ENCODE results near the gene NCAN. TPM values are rescaled to one million over a fixed set of nuclear protein-coding genes. Genes with fewer than 3 reads are reported as not detected.

The NCAN gene
- total RNA-seq, 6 experiments from 2014 or later = 0.04 to 0.07 (median 0.06) TPM; not detected in 2

DNA sequence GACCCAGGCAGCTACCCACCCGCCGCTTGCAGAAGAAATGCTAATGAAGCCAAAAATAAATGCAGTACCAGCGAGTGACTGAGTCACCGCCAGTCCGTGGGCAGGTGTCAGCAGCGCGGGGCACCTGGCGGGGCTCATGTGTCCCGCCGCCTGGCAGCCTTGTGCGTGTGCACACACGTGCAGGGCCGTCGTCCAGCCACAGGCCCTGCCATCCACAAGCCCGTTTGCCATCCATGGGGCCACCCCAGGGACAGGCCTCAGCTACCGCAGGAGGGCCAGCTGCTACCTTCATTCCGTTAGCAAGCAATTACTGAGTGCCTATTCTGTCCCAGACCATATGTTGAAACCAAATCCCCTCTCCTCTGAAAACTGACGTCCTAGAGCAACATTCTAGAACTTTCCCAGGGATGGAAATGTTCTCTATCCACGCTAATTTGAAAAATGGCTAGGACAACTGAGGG is 20.5 kb downstream of the NCAN start:
- peaks cover 0 to 10% (median 3%) of the 10 kb centered on the region in 4 donors for H3K4me1 ChIP-seq
- intact Hi-C loops (cut with DNase I) = no loop called here
- no peak for ATAC-seq
- no peak for DNase-seq
- no peaks in the 10 kb centered on the region for H3K36me3 ChIP-seq
- H3K4me3 ChIP-seq = no peak overlapping the region
- TF ChIP-seq POLR2A (IDR thresholded peaks at IDR 0.05) = no peak
- TF ChIP-seq, protein P1, sequence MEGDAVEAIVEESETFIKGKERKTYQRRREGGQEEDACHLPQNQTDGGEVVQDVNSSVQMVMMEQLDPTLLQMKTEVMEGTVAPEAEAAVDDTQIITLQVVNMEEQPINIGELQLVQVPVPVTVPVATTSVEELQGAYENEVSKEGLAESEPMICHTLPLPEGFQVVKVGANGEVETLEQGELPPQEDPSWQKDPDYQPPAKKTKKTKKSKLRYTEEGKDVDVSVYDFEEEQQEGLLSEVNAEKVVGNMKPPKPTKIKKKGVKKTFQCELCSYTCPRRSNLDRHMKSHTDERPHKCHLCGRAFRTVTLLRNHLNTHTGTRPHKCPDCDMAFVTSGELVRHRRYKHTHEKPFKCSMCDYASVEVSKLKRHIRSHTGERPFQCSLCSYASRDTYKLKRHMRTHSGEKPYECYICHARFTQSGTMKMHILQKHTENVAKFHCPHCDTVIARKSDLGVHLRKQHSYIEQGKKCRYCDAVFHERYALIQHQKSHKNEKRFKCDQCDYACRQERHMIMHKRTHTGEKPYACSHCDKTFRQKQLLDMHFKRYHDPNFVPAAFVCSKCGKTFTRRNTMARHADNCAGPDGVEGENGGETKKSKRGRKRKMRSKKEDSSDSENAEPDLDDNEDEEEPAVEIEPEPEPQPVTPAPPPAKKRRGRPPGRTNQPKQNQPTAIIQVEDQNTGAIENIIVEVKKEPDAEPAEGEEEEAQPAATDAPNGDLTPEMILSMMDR (IDR thresholded peaks at IDR 0.05) = no peak
- H3K9me3 ChIP-seq = peaks cover 0 to 3% (median 0%) of the 10 kb centered on the region in 4 donors
- H3K27ac ChIP-seq = no peak overlapping the region
- no peaks in the 10 kb centered on the region for H3K27me3 ChIP-seq
- WGBS (ENCODE audit: insufficient coverage, low coverage, low lambda C conversion rate, missing lambda C conversion rate) = 90% methylated on average over 6 of the region's 19 CpGs

DNA sequence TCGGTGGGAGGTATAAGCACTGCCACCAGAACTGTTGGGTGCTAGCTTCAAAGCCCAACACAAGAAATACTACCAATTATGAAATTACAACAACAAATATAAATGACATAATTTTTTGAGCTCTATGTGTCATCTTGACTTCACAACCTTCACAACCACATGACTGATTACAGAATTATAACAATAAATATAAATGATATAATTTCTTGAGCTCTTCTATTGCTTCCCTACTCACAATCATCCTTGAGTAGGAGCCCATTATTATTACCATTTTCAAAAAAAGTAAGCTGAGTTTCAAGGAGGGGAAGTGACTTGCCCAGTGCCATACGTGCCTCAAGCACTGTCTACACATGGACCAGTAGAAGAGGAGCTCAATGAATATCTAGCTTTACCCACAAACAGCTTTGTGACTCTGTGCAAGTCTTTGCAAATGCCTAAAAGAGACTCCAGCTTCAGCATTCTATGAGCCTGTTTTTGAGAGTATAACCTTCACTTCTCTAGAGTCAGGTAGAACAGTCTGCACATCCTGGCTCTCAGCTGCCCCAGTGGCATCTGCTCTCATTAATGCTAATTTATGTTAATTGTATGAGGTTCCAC is 22.6 kb downstream of the NCAN start:
- TF ChIP-seq, protein P1 (IDR thresholded peaks at IDR 0.05) = no peak
- no peak for TF ChIP-seq POLR2A (IDR thresholded peaks at IDR 0.05)
- Histone ChIP-seq H3K36me3 (no peaks in the 10 kb centered on the region), H3K4me1 (no peaks in the 10 kb centered on the region), H3K4me3 (no peak overlapping the region), H3K9me3 (peaks cover 0 to 3% (median 0%) of the 10 kb centered on the region in 4 donors), H3K27ac (no peak overlapping the region), H3K27me3 (no peaks in the 10 kb centered on the region)
- ATAC-seq (no peak), DNase-seq (no peak)
- intact Hi-C loops (cut with DNase I) = no loop called here
- WGBS (ENCODE audit: insufficient coverage, low coverage, low lambda C conversion rate, missing lambda C conversion rate) = 78% methylated on average over 2 of the region's 2 CpGs

DNA sequence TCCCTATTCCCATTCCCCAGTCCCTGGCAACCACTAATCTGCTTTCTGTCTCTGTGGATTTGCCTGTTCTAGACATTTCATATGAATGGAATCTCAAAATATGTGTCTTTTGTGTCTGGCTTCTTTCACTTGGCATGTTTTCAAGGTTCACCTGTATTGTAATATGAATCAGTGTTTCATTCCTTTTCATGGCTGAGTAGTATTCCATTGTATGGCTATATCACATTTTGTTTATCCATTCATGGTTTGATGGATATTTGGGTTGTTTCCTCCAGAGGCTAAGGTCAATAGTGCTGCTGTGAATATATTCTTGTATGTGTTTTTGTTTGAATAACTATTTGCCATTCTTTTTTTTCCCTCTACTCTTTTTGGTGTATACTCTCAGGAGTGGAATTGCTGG is 24.4 kb downstream of the NCAN start:
- H3K27ac ChIP-seq = no peak overlapping the region
- ATAC-seq = no peak
- H3K36me3 ChIP-seq = no peaks in the 10 kb centered on the region
- no peaks in the 10 kb centered on the region for H3K27me3 ChIP-seq
- DNase-seq = no peak
- intact Hi-C loops (cut with DNase I) = no loop called here
- TF ChIP-seq POLR2A (IDR thresholded peaks at IDR 0.05) = no peak
- TF ChIP-seq, protein P1 (IDR thresholded peaks at IDR 0.05) = no peak
- no peak overlapping the region for H3K4me3 ChIP-seq
- peaks cover 0 to 3% (median 0%) of the 10 kb centered on the region in 4 donors for H3K9me3 ChIP-seq
- no peaks in the 10 kb centered on the region for H3K4me1 ChIP-seq

DNA sequence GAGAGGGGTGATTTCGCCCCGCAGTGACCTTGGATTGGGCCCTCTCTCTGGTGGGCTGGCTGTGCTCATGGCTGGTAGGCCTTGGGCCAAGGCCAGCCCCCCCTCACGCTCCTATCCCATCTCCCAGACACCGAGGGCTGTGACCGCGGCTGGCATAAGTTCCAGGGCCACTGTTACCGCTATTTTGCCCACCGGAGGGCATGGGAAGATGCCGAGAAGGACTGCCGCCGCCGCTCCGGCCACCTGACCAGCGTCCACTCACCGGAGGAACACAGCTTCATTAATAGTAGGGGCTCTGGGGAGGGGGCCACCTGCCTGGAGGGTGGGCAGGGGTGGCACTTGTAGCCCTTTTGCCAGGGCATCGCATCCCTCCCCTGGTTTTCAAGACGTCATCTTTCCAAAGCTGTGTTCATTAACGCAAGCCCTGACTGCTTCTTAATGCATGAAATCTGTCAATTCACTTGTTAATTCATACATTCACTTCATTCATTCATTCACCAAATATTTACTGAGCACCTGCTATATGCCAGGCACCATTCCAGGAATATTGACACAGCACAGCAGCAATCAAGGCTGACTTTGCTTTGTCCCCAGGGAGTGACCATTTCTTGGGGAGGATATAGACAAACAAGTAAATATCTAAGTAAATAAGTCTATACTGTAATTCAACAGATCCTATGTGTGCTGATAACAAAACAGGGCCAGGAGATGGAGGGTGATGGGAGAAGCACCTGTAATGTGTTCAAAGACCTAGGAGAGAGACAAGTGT is 26.6 kb downstream of the NCAN start:
- Histone ChIP-seq H3K27me3 (no peaks in the 10 kb centered on the region), H3K4me1 (no peaks in the 10 kb centered on the region), H3K36me3 (no peaks in the 10 kb centered on the region), H3K4me3 (no peak overlapping the region), H3K27ac (no peak overlapping the region), H3K9me3 (peaks cover 0 to 3% (median 0%) of the 10 kb centered on the region in 4 donors)
- intact Hi-C loops (cut with DNase I) = no loop called here
- WGBS (ENCODE audit: insufficient coverage, low coverage, low lambda C conversion rate, missing lambda C conversion rate) = 83% methylated on average over 2 of the region's 18 CpGs
- ATAC-seq (peak in 1 of 4 donors; percentile 30), DNase-seq (no peak)
- TF ChIP-seq, protein P1 (IDR thresholded peaks at IDR 0.05) = no peak
- TF ChIP-seq POLR2A (IDR thresholded peaks at IDR 0.05) = no peak

Measured in right lobe of liver (tissue), 6 donors.